H1 (cell line): ENCODE measurements around the gene ZNF700. TPM values are rescaled to one million over a fixed set of nuclear protein-coding genes. Genes with fewer than 3 reads are reported as not detected.

ENCODE experiments used
- ASH2L ChIP-seq: fragments of 200-600, 300-600 bp; sonication (generic); IDR thresholded peaks from one replicate; pipeline ENCODE4 v1.7.1; 2017; ENCODE audit warnings: low read length
- BRCA1 ChIP-seq: IDR thresholded peaks from 2 replicates; pipeline ENCODE4 v1.6.1; 2012; ENCODE audit warnings: low read depth, low read length, improper control_type of control experiment
- CBX5 ChIP-seq: fragments of 300-800, 300-1000 bp; sonication (generic); IDR thresholded peaks from 2 replicates; pipeline ENCODE4 v1.7.1; 2016; ENCODE audit warnings: antibody characterized with exemption, low read length, low read depth
- CTCF ChIP-seq, 3 experiments: IDR thresholded peaks; 1 replicate in 2 of 3; 2 replicates in 1 of 3; pipeline versions ENCODE4 v1.5.1 to v1.6.1; 2011; ENCODE audit warnings: low read length in 3 of 3, mild to moderate bottlenecking in 3 of 3, inconsistent platforms in 2 of 3, low read depth in 1 of 3, moderate library complexity in 1 of 3; ENCODE audit not compliant: insufficient read depth in 1 of 3; ENCODE audit errors: control extremely low read depth in 1 of 3
- RAD21 ChIP-seq, 2 experiments: IDR thresholded peaks in 1 of 2; conservative IDR thresholded peaks in 1 of 2; 2 replicates each; pipeline ENCODE4 v1.6.1; 2011; ENCODE audit warnings: low read depth in 2 of 2, low read length in 2 of 2, improper control_type of control experiment in 1 of 2, inconsistent platforms in 1 of 2, mild to moderate bottlenecking in 1 of 2, moderate library complexity in 1 of 2
- RBBP5 ChIP-seq: IDR thresholded peaks from 2 replicates; pipeline ENCODE4 v1.7.1; 2012; ENCODE audit warnings: low read depth, mild to moderate bottlenecking, inconsistent platforms, low read length, moderate library complexity, borderline replicate concordance
- polyA plus RNA-seq, 7 experiments: library from polyadenylated mRNA; depleted of rRNA in 3 of 7; stranded (reverse) in 5 of 7; unstranded in 2 of 7; fragments of >200 nt in 5 of 7; fragments of 200-250 nt in 2 of 7; gene quantifications; 1 replicate in 5 of 7; 2 replicates in 1 of 7; 4 replicates in 1 of 7; pipeline versions ENCODE4 v1.2.1 to v1.2.3, GENCODE V29; 2011 to 2013; ENCODE audit warnings: missing spikeins in 2 of 7, mixed read lengths in 2 of 7
- total RNA-seq: library from RNA; stranded (reverse); fragmentation: NEBNext Ultra II Directional; extraction: Animal tissue kit (Norgen Biotek cat#: 25700); gene quantifications from 2 replicates; pipeline ENCODE4 v1.2.1, GENCODE V29; 2021

The ZNF700 gene
- total and polyA plus RNA-seq, 2 of the 8 experiments (the other 6 are each of a cell fraction or from before 2014, with no cell fraction given) = 3.0 to 10.5 TPM

DNA sequence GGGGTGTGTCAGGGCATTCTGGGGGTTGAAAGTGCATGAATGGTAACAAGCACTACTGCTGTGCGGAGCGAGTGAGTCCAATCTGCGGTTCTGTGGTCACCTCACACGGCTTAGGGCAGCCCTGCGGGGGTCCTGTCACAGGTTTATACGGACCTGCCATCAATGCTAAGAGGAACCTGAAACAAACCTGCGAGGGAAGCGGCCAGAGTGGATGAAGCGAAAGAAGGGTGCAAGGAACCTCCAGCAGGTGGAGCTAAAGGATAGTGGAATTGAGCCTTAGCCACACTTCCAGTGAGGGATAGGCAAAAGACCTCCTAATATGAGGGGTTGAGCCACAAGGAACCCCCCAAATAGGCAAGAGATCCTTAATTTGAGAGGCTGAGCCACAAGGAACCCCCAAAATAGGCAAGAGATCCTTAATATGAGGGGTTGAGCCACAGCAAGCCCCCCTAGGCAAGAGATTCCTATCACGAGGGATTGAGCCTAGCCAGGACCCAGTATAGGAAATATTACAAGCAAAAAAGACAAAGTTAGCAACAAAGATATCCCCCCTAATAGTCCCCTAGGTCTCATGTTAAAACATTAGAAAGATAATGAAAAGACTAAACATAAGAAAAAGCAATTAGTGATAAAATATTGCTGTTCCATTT, 43.6 kb upstream of the ZNF700 start (continued):
- TF ChIP-seq RBBP5 (no peak), BRCA1 (no peak), CBX5 (no peak), RAD21 (IDR thresholded peaks at IDR 0.05 in 1 of 2, conservative IDR thresholded peaks at IDR 0.05 in 1 of 2; ENCODE audit: low read depth in 2 of 2, low read length in 2 of 2) (peak; percentile 92 to 93), ASH2L (no peak), CTCF (IDR thresholded peaks at IDR 0.05; ENCODE audit: control extremely low read depth in 1 of 3, insufficient read depth in 1 of 3, low read depth in 1 of 3, low read length in 3 of 3) (peak; percentile 71 to 88 (median 75))
- TF ChIP-seq, all 59 proteins: peak for 2
